H1 (cell line): Measurements from ENCODE around the gene ESYT2. TPM values are rescaled to one million over a fixed set of nuclear protein-coding genes. Genes with fewer than 3 reads are reported as not detected.

Experiments
- CHD7 ChIP-seq: fragments of 300-600 bp; sonication (generic); IDR thresholded peaks from 2 replicates; pipeline ENCODE4 v1.7.1; 2012; ENCODE audit warnings: low read length, moderate library complexity, mild to moderate bottlenecking, inconsistent platforms; ENCODE audit not compliant: insufficient replicate concordance
- CTCF ChIP-seq, 3 experiments: IDR thresholded peaks; 1 replicate in 2 of 3; 2 replicates in 1 of 3; pipeline versions ENCODE4 v1.5.1 to v1.6.1; 2011; ENCODE audit warnings: low read length in 3 of 3, mild to moderate bottlenecking in 3 of 3, inconsistent platforms in 2 of 3, low read depth in 1 of 3, moderate library complexity in 1 of 3; ENCODE audit not compliant: insufficient read depth in 1 of 3; ENCODE audit errors: control extremely low read depth in 1 of 3
- JUND ChIP-seq: IDR thresholded peaks from 2 replicates; pipeline ENCODE4 v1.6.1; 2011; ENCODE audit warnings: mild to moderate bottlenecking, improper control_type of control experiment, low read length
- KDM5A ChIP-seq: fragments of 200-600 bp; IDR thresholded peaks from 2 replicates; pipeline ENCODE4 v1.7.1; 2012; ENCODE audit warnings: mild to moderate bottlenecking, low read length, inconsistent platforms, mixed read lengths
- POLR2AphosphoS5 ChIP-seq: IDR thresholded peaks from 2 replicates; pipeline ENCODE4 v1.6.1; 2011; ENCODE audit warnings: low read depth, low read length
- RAD21 ChIP-seq, 2 experiments: IDR thresholded peaks in 1 of 2; conservative IDR thresholded peaks in 1 of 2; 2 replicates each; pipeline ENCODE4 v1.6.1; 2011; ENCODE audit warnings: low read depth in 2 of 2, low read length in 2 of 2, improper control_type of control experiment in 1 of 2, inconsistent platforms in 1 of 2, mild to moderate bottlenecking in 1 of 2, moderate library complexity in 1 of 2
- polyA plus RNA-seq, 7 experiments: library from polyadenylated mRNA; depleted of rRNA in 3 of 7; stranded (reverse) in 5 of 7; unstranded in 2 of 7; fragments of >200 nt in 5 of 7; fragments of 200-250 nt in 2 of 7; gene quantifications; 1 replicate in 5 of 7; 2 replicates in 1 of 7; 4 replicates in 1 of 7; pipeline versions ENCODE4 v1.2.1 to v1.2.3, GENCODE V29; 2011 to 2013; ENCODE audit warnings: missing spikeins in 2 of 7, mixed read lengths in 2 of 7
- total RNA-seq: library from RNA; stranded (reverse); fragmentation: NEBNext Ultra II Directional; extraction: Animal tissue kit (Norgen Biotek cat#: 25700); gene quantifications from 2 replicates; pipeline ENCODE4 v1.2.1, GENCODE V29; 2021

Gene ESYT2
- total and polyA plus RNA-seq, 2 of the 8 experiments (the other 6 are each of a cell fraction or from before 2014, with no cell fraction given), result 27.0 to 37.5 TPM

- no peak for TF ChIP-seq CHD7
- TF ChIP-seq RAD21 (IDR thresholded peaks at IDR 0.05 in 1 of 2, conservative IDR thresholded peaks at IDR 0.05 in 1 of 2; ENCODE audit: low read depth in 2 of 2, low read length in 2 of 2), result peak; percentile 9 to 15; a peak in 3 of 4 replicates
- TF ChIP-seq JUND, result no peak
- peak in 2 of 3 experiments; percentile 16 to 22; a peak in 2 of 4 replicates for TF ChIP-seq CTCF (IDR thresholded peaks at IDR 0.05; ENCODE audit: control extremely low read depth in 1 of 3, insufficient read depth in 1 of 3, low read depth in 1 of 3, low read length in 3 of 3)
- no peak for TF ChIP-seq KDM5A
- TF ChIP-seq POLR2AphosphoS5, result no peak
Observed at GRCh38 chr7:158772916-158773315, 56.4 kb downstream of the ESYT2 start (continued).
